HEK293 (cell line): ENCODE data around the gene PLK5.

Experiments used
- CTCF ChIA-PET: fragments of 350-600 bp; formaldehyde crosslinking; extraction: SDS; loops from one replicate; lab custom pipeline; 2021; ENCODE audit warnings: antibody characterized with exemption; lab: Yijun Ruan, JAX
- POLR2A ChIA-PET: fragments of 300-600 bp; formaldehyde crosslinking; extraction: SDS; loops from one replicate; lab custom pipeline; 2020; ENCODE audit warnings: antibody characterized with exemption, inconsistent platforms; lab: Yijun Ruan, JAX
- H3K27ac ChIP-seq: fragments of 200-500 bp; sonication (Bioruptor generic); 2 replicates; pipeline ENCODE4 v1.5.1; 2014; ENCODE audit warnings: low read depth, low read length, control low read depth, inconsistent platforms; ENCODE audit errors: extremely low read depth
- H3K36me3 ChIP-seq, 2 experiments: fragments of 200-500 bp in 1 of 2; sonication (Bioruptor generic) in 1 of 2; 1 replicate in 1 of 2; 2 replicates in 1 of 2; pipeline ENCODE4 v1.5.1; 2014 to 2017; ENCODE audit warnings: inconsistent platforms in 2 of 2, low read length in 2 of 2; ENCODE audit not compliant: control insufficient read depth in 2 of 2, insufficient read depth in 1 of 2
- H3K4me1 ChIP-seq: fragments of 200-500 bp; sonication (Bioruptor generic); 2 replicates; pipeline ENCODE4 v1.5.1; 2014; ENCODE audit warnings: mild to moderate bottlenecking, low read length, inconsistent platforms; ENCODE audit not compliant: control insufficient read depth, insufficient read depth
- H3K4me3 ChIP-seq: 2 replicates; pipeline ENCODE4 v1.5.1; 2011; ENCODE audit warnings: low read depth, mild to moderate bottlenecking, control low read depth, low read length, moderate library complexity
- H3K9me3 ChIP-seq: fragments of 200-500 bp; sonication (Bioruptor generic); 2 replicates; pipeline ENCODE4 v1.5.1; 2014; ENCODE audit warnings: low read depth, low read length, inconsistent platforms; ENCODE audit not compliant: control insufficient read depth, insufficient read depth
- GLI2 ChIP-seq: fragments of 450-650 bp; formaldehyde crosslinking; IDR thresholded peaks from 2 replicates; pipeline ENCODE4; 2017; ENCODE audit warnings: missing biosample characterization, missing genetic modification characterization, low read depth, borderline replicate concordance
- HOXD13 ChIP-seq: sonication (generic); formaldehyde crosslinking; IDR thresholded peaks from 2 replicates; pipeline ENCODE4 v1.8.0; 2022; ENCODE audit warnings: missing genetic modification reagents, borderline replicate concordance
- MYNN ChIP-seq: fragments of 450-650 bp; formaldehyde crosslinking; IDR thresholded peaks from 2 replicates; pipeline ENCODE4 v1.5.1; 2016; ENCODE audit warnings: missing biosample characterization, missing genetic modification characterization, borderline replicate concordance
- MZF1 ChIP-seq: fragments of 450-650 bp; formaldehyde crosslinking; IDR thresholded peaks from 2 replicates; pipeline ENCODE4 v1.5.1; 2017; ENCODE audit warnings: missing biosample characterization, missing genetic modification characterization, borderline replicate concordance
- OSR2 ChIP-seq: fragments of 450-650 bp; formaldehyde crosslinking; IDR thresholded peaks from 2 replicates; pipeline ENCODE4 v1.5.1; 2016; ENCODE audit warnings: missing biosample characterization, missing genetic modification characterization
- WT1 ChIP-seq: fragments of 450-650 bp; formaldehyde crosslinking; IDR thresholded peaks from 2 replicates; pipeline ENCODE4 v1.5.1; 2016; ENCODE audit warnings: missing biosample characterization, missing genetic modification characterization
- YY1 ChIP-seq: fragments of 450-650 bp; formaldehyde crosslinking; IDR thresholded peaks from 2 replicates; pipeline ENCODE4 v1.5.1; 2018; ENCODE audit warnings: missing biosample characterization, missing genetic modification characterization
- ZNF138 ChIP-seq: fragments of 450-650 bp; formaldehyde crosslinking; IDR thresholded peaks from 2 replicates; pipeline ENCODE4 v1.5.1; 2016; ENCODE audit warnings: missing biosample characterization, missing genetic modification characterization, borderline replicate concordance
- ZNF146 ChIP-seq: fragments of 450-650 bp; formaldehyde crosslinking; IDR thresholded peaks from 2 replicates; pipeline ENCODE4 v1.5.1; 2016; ENCODE audit warnings: missing biosample characterization, missing genetic modification characterization
- ZNF19 ChIP-seq: fragments of 450-650 bp; formaldehyde crosslinking; IDR thresholded peaks from 2 replicates; pipeline ENCODE4; 2016; ENCODE audit warnings: missing biosample characterization, missing genetic modification characterization, low read depth
- ZNF202 ChIP-seq: fragments of 450-650 bp; formaldehyde crosslinking; IDR thresholded peaks from 2 replicates; pipeline ENCODE4 v1.5.1; 2016; ENCODE audit warnings: missing biosample characterization, missing genetic modification characterization, borderline replicate concordance
- ZNF211 ChIP-seq: fragments of 450-650 bp; formaldehyde crosslinking; IDR thresholded peaks from 2 replicates; pipeline ENCODE4 v1.5.1; 2016; ENCODE audit warnings: low read depth, missing biosample characterization, missing genetic modification characterization
- ZNF214 ChIP-seq: fragments of 450-650 bp; formaldehyde crosslinking; IDR thresholded peaks from 2 replicates; pipeline ENCODE4 v1.5.1; 2017; ENCODE audit warnings: missing biosample characterization, mild to moderate bottlenecking, missing genetic modification characterization, borderline replicate concordance
- ZNF24 ChIP-seq: fragments of 450-650 bp; formaldehyde crosslinking; IDR thresholded peaks from 2 replicates; pipeline ENCODE4 v1.5.1; 2016; ENCODE audit warnings: missing biosample characterization, missing genetic modification characterization
- ZNF433 ChIP-seq: fragments of 450-650 bp; formaldehyde crosslinking; IDR thresholded peaks from 2 replicates; pipeline ENCODE4 v1.5.1; 2016; ENCODE audit warnings: missing biosample characterization, missing genetic modification characterization, low read depth
- ZNF558 ChIP-seq: fragments of 450-650 bp; formaldehyde crosslinking; IDR thresholded peaks from 2 replicates; pipeline ENCODE4 v1.5.1; 2016; ENCODE audit warnings: missing biosample characterization, missing genetic modification characterization
- ZNF600 ChIP-seq: fragments of 450-650 bp; formaldehyde crosslinking; IDR thresholded peaks from 2 replicates; pipeline ENCODE4 v1.5.1; 2016; ENCODE audit warnings: missing biosample characterization, missing genetic modification characterization
- ZNF670 ChIP-seq: fragments of 450-650 bp; formaldehyde crosslinking; IDR thresholded peaks from 2 replicates; pipeline ENCODE4 v1.5.1; 2016; ENCODE audit warnings: missing biosample characterization, missing genetic modification characterization, low read depth
- ZNF768 ChIP-seq: fragments of 450-650 bp; formaldehyde crosslinking; IDR thresholded peaks from 2 replicates; pipeline ENCODE4 v1.5.1; 2018; ENCODE audit warnings: missing biosample characterization, mild to moderate bottlenecking, missing genetic modification characterization
- TF ChIP-seq, protein P1 (sequence below): fragments of 450-650 bp; formaldehyde crosslinking; IDR thresholded peaks from 2 replicates; pipeline ENCODE4 v1.5.1; 2016; ENCODE audit warnings: missing biosample characterization, missing genetic modification characterization
- TF ChIP-seq, protein P2 (sequence below): fragments of 450-650 bp; formaldehyde crosslinking; IDR thresholded peaks from 2 replicates; pipeline ENCODE4 v1.5.1; 2016; ENCODE audit warnings: missing biosample characterization, missing genetic modification characterization
- TF ChIP-seq, protein P3 (sequence below): fragments of 450-650 bp; IDR thresholded peaks from 2 replicates; pipeline ENCODE4 v1.5.1; 2018; ENCODE audit warnings: missing biosample characterization, missing genetic modification characterization

Gene PLK5

DNA sequence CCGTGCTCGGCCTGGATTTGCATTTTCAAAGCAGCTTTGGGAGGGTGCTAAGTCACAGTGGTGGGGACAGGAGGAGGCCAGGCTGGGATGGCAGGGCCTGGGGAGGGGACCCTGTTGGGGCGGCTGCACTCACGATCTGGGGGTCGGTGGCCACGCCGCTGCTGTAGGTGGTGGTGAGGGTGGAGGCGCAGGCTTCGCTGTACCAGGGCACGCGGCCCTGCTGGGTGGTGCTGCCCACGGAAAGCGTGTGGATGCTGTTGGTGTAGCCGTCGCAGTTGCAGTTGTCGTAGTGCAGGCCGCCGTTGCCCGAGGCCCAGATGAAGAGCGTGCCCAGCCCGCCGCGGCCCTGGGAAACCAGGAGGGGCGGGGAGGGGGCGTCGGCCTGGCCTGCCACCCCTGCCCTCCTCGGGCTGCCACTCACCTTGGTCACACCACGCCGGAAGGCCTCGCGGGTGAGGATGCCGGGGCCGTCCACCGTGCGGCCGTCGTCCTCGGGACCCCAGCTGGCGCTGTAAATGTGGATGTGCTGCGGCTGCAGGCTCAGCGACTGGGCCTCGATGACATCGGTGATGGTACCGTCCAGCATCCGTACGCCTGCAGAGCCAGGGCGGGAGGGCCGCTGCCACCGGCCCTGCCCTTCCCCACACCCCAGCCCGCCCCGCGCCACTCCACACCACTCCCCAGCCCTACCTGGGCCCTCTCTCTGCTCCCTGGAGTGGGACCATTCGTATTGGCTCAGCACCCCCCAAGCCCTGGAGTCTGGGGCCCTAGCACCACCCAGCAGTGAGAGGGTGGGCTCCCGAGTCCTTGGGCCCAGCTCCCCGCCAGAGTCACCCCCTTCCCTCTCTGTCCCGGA lies 36.9 kb upstream of the PLK5 start (continued):
- no peak for TF ChIP-seq HOXD13
- no peak for TF ChIP-seq ZNF211 (tag by site-specific recombination)
- no peak for TF ChIP-seq MYNN (tag by site-specific recombination)
- no peak for TF ChIP-seq ZNF202 (tag by site-specific recombination)
- TF ChIP-seq MZF1 (tag by site-specific recombination): no peak
- TF ChIP-seq ZNF146: no peak
- TF ChIP-seq ZNF433 (tag by site-specific recombination): no peak
- no peak for TF ChIP-seq OSR2 (tag by site-specific recombination)
- no peak for TF ChIP-seq ZNF214
- no peak for TF ChIP-seq ZNF558 (tag by site-specific recombination)

DNA sequence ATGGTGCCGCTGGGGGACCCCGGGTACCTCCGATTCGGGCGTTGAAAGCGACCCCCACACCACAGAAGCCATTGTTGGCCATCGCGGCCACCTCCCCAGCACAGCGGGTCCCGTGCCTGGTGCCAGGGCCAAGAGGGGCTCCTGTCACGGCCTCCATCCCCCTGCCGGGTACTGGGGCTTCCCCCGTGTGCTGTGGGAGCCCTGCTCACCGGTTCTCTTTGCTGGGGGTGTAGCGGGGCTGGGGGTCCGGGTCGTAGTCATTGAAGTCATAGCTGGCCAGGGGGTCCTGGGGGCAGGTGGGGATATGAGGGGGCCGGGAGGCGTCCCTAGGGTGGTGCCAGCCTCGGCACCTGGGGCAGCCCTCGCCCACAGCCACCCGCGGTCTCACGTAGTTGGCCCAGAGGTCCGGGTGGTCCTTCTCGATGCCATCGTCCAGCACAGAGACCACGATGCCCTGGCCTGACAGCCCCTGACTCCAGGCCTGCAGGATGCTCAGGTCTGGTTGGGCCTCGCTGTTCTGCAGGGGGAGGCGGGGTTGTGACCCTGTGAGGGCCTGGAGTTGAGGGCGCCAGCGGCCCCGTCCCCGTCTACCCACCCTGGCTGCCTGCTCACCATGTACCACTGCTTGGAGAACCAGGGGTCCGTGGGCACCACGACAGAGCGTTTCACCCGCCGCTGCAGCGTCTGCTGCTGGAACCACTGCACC lies 36.1 kb upstream of the PLK5 start:
- TF ChIP-seq ZNF24 (tag by site-specific recombination) (no peak), ZNF138 (no peak), WT1 (no peak), ZNF670 (tag by site-specific recombination) (no peak), GLI2 (tag by site-specific recombination) (no peak), ZNF600 (no peak), ZNF19 (tag by site-specific recombination) (no peak), YY1 (tag by site-specific recombination) (no peak), ZNF768 (tag by site-specific recombination) (no peak)
- TF ChIP-seq, protein P1, sequence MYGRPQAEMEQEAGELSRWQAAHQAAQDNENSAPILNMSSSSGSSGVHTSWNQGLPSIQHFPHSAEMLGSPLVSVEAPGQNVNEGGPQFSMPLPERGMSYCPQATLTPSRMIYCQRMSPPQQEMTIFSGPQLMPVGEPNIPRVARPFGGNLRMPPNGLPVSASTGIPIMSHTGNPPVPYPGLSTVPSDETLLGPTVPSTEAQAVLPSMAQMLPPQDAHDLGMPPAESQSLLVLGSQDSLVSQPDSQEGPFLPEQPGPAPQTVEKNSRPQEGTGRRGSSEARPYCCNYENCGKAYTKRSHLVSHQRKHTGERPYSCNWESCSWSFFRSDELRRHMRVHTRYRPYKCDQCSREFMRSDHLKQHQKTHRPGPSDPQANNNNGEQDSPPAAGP (tag by site-specific recombination): no peak
- TF ChIP-seq, protein P2, sequence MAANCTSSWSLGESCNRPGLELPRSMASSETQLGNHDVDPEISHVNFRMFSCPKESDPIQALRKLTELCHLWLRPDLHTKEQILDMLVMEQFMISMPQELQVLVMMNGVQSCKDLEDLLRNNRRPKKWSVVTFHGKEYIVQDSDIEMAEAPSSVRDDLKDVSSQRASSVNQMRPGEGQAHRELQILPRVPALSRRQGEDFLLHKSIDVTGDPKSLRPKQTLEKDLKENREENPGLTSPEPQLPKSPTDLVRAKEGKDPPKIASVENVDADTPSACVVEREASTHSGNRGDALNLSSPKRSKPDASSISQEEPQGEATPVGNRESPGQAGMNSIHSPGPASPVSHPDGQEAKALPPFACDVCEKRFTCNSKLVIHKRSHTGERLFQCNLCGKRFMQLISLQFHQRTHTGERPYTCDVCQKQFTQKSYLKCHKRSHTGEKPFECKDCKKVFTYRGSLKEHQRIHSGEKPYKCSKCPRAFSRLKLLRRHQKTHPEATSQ: no peak
- TF ChIP-seq, protein P3, sequence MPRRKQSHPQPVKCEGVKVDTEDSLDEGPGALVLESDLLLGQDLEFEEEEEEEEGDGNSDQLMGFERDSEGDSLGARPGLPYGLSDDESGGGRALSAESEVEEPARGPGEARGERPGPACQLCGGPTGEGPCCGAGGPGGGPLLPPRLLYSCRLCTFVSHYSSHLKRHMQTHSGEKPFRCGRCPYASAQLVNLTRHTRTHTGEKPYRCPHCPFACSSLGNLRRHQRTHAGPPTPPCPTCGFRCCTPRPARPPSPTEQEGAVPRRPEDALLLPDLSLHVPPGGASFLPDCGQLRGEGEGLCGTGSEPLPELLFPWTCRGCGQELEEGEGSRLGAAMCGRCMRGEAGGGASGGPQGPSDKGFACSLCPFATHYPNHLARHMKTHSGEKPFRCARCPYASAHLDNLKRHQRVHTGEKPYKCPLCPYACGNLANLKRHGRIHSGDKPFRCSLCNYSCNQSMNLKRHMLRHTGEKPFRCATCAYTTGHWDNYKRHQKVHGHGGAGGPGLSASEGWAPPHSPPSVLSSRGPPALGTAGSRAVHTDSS (tag by site-specific recombination): no peak
- Histone ChIP-seq H3K4me3 (no peak overlapping the region), H3K27ac (no peak overlapping the region), H3K9me3 (no peaks in the 10 kb centered on the region), H3K36me3 (no peaks in the 10 kb centered on the region; a peak in 1 of 3 replicates), H3K4me1 (peaks cover 5% of the 10 kb centered on the region)
- ChIA-PET POLR2A (no interaction called here), CTCF (no interaction called here)
